Fibroblast of the aortic adventitia (primary cell): Measurements from ENCODE around the gene C17orf67. TPM values are rescaled to one million over a fixed set of nuclear protein-coding genes. Genes with fewer than 3 reads are reported as not detected.

Experiments used
- DNase-seq: peaks from one replicate; pipeline ENCODE4 v3.0.0-alpha.2; 2010; ENCODE audit warnings: low read depth
- H3K4me3 ChIP-seq: 2 replicates; pipeline ENCODE4 v1.5.1; 2011; ENCODE audit warnings: low read depth, mild to moderate bottlenecking, control low read depth, low read length, moderate library complexity
- total RNA-seq: library from RNA; depleted of rRNA; stranded (reverse); fragments of >200 nt; gene quantifications from 2 replicates; pipeline ENCODE4 v1.2.3, GENCODE V29; 2012; ENCODE audit warnings: low replicate concordance
- TF ChIP-seq, protein P1 (sequence below): IDR thresholded peaks from 2 replicates; pipeline ENCODE4 v1.5.1; 2011; ENCODE audit warnings: mild to moderate bottlenecking, low read length, control low read depth, inconsistent platforms; ENCODE audit not compliant: insufficient read depth

The C17orf67 gene
- total RNA-seq, 1 donor: 0.99 TPM

DNA sequence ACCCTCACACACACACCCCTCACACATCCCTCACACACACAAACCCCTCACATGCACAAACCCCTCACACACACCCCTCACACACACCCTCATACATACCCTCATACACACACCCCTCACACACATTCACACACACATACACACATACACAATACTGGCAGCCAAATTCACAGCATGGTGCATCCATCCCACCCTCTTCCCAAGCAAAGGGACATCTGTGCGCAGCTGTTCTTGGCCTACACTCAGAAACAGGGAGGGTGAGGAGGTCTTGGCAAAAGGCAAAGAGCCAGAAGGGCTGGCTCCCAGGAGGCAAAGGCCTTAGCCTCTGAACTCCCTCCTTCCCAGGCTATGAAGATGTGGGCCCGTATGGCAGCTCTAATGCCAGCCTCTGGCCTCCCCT lies 23.4 kb downstream of the C17orf67 start:
- no peak overlapping the region for H3K4me3 ChIP-seq
- DNase-seq: no peak
- TF ChIP-seq, protein P1, sequence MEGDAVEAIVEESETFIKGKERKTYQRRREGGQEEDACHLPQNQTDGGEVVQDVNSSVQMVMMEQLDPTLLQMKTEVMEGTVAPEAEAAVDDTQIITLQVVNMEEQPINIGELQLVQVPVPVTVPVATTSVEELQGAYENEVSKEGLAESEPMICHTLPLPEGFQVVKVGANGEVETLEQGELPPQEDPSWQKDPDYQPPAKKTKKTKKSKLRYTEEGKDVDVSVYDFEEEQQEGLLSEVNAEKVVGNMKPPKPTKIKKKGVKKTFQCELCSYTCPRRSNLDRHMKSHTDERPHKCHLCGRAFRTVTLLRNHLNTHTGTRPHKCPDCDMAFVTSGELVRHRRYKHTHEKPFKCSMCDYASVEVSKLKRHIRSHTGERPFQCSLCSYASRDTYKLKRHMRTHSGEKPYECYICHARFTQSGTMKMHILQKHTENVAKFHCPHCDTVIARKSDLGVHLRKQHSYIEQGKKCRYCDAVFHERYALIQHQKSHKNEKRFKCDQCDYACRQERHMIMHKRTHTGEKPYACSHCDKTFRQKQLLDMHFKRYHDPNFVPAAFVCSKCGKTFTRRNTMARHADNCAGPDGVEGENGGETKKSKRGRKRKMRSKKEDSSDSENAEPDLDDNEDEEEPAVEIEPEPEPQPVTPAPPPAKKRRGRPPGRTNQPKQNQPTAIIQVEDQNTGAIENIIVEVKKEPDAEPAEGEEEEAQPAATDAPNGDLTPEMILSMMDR: no peak

DNA sequence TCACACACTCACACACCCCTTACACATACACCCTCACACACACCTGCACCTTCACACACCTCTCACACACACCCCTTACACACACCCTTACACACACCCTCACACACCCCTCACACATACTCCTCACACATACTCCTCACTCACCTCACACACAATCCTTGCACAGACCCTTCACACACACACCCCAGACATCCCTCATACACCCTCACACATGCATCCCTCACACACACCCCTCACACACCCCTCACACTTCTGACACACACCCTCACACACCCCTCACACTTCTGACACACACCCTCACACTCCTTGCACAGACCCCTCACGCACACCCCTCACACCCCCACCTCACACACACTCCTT lies 23.9 kb downstream of the C17orf67 start:
- TF ChIP-seq, protein P1: no peak
- DNase-seq: no peak

DNA sequence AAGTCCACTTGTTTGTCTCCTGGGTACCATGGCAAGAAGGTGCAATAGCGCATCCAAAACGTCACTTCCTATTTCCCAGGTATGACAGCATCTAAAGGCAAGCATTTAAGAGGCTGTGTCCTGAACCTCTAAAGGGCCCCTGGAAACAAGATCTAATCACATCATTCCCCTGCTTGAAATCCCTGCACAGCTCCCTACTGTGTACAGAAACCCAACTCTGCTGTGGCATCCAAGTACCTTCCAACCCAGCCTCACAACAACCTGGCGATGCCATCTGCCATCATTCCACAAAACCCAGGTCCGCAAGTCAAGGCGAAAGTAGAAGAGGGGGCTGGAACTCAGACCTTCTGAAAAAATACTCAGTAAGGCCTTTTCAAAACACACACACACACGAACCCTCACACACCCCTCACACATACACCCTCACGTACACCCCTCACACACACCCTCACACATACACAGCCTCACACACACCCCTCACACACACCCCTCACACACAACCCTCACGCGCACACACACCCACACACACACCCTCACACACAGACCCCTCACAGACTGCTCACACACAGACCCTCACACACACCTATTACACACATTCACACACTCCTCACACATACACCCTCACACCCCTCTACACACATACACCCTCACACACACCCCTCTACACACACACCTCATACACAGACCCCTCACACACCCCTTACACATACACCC lies 24.5 kb downstream of the C17orf67 start:
- no peak overlapping the region for H3K4me3 ChIP-seq
- TF ChIP-seq, protein P1: no peak
- no peak for DNase-seq

More for the DNA sequence above, 23.9 kb downstream of the C17orf67 start:
- H3K4me3 ChIP-seq: no peak overlapping the region

DNA sequence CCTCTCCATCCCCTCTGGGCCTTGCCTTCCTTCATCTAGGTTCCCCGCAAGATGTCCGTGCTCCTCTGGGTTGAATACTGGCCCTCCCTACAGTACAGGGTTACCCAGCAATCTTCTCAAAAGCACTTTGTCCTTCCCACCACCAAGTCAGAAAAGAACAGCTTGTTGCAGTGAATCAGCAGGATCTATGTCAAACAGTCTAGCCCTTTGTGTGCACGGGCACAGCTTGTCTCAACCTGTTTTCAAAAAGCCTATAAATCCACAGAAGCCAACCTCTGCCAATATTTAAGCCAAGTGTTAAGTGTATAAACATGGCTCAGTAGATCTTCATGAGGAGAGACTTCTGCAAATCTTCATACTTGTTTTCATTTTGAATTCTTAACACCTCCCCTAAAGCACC lies 25.2 kb downstream of the C17orf67 start:
- TF ChIP-seq, protein P1: no peak
- H3K4me3 ChIP-seq: no peak overlapping the region
- no peak for DNase-seq

GRCh38 chr17:56807723-56808122 lies 26.0 kb downstream of the C17orf67 start:
- TF ChIP-seq, protein P1: no peak
- no peak for DNase-seq
- no peak overlapping the region for H3K4me3 ChIP-seq

- H3K4me3 ChIP-seq: no peak overlapping the region
- TF ChIP-seq, protein P1: no peak
- DNase-seq: no peak
These were observed 26.8 kb downstream of the C17orf67 start for GRCh38 chr17:56806949-56807348.

- no peak overlapping the region for H3K4me3 ChIP-seq
- TF ChIP-seq, protein P1: no peak
- no peak for DNase-seq
These were observed 29.3 kb downstream of the C17orf67 start for GRCh38 chr17:56804454-56804853.
